Lung (tissue), 12 donors: Measurements from ENCODE around the gene LAMB4. TPM values are rescaled to one million over a fixed set of nuclear protein-coding genes. Genes with fewer than 3 reads are reported as not detected.

Experiments
- ATAC-seq: fragments of 200-7000 bp; cut with Tn5 transposase; one replicate; pipeline ENCODE4 v1.9.1; 2020; ENCODE audit warnings: moderate number of reproducible peaks; ENCODE audit not compliant: insufficient read depth, low FRiP score
- DNase-seq, 3 donors: peaks; one replicate each; pipeline ENCODE4 v3.0.0-alpha.2; 2013 to 2017
- H3K27ac ChIP-seq, 2 donors: one replicate each; pipeline ENCODE4 v1.5.1; 2013; ENCODE audit warnings: mild to moderate bottlenecking in 2 of 2, moderate library complexity in 2 of 2, control low read depth in 1 of 2, inconsistent platforms in 1 of 2, low read depth in 1 of 2, low read length in 1 of 2
- H3K27me3 ChIP-seq, 3 donors: one replicate each; pipeline ENCODE4 v1.5.1; 2013; ENCODE audit warnings: low read length in 2 of 3; ENCODE audit not compliant: control insufficient read depth in 3 of 3, insufficient read depth in 3 of 3
- H3K36me3 ChIP-seq, 4 donors: one replicate each; pipeline ENCODE4 v1.5.1; 2013; ENCODE audit warnings: low read length in 4 of 4, mild to moderate bottlenecking in 1 of 4, moderate library complexity in 1 of 4; ENCODE audit not compliant: control insufficient read depth in 4 of 4, insufficient read depth in 4 of 4
- H3K4me1 ChIP-seq, 5 donors: one replicate each; pipeline ENCODE4 v1.5.1; 2013; ENCODE audit warnings: low read length in 5 of 5, mild to moderate bottlenecking in 2 of 5, moderate library complexity in 1 of 5; ENCODE audit not compliant: control insufficient read depth in 5 of 5, insufficient read depth in 5 of 5
- H3K4me3 ChIP-seq: one replicate; pipeline ENCODE4 v1.5.1; 2013; ENCODE audit warnings: mild to moderate bottlenecking, control low read depth, moderate library complexity
- H3K9ac ChIP-seq, 2 donors: one replicate each; pipeline ENCODE4 v1.5.1; 2013; ENCODE audit warnings: low read length in 2 of 2, control low read depth in 1 of 2; ENCODE audit not compliant: insufficient read depth in 1 of 2
- H3K9me3 ChIP-seq, 4 donors: one replicate each; pipeline ENCODE4 v1.5.1; 2013; ENCODE audit warnings: low read length in 3 of 4, mild to moderate bottlenecking in 1 of 4, moderate library complexity in 1 of 4; ENCODE audit not compliant: control insufficient read depth in 4 of 4, insufficient read depth in 3 of 4
- CTCF ChIP-seq: IDR thresholded peaks from 2 replicates; pipeline ENCODE4 v1.5.1; 2012; ENCODE audit warnings: mild to moderate bottlenecking; ENCODE audit errors: control extremely low read depth, extremely low read depth
- WGBS, 2 donors: extraction: QIAGEN DNeasy Blood & Tissue Kit; methylation state at CpG; one replicate each; pipeline ENCODE4 v1.1.7; 2013; 5-methylcytosine and 5-hydroxymethylcytosine counted together
- polyA plus RNA-seq, 2 donors: library from polyadenylated mRNA; stranded (reverse); fragments of 200-250 nt; gene quantifications; one replicate each; pipeline ENCODE4 v1.2.1, GENCODE V29; 2013
- total RNA-seq, 2 donors: library from RNA; depleted of rRNA in 1 of 2; stranded (reverse); fragments of >200 nt in 1 of 2; gene quantifications; one replicate each; pipeline ENCODE4 v1.2.1, GENCODE V29; 2014 to 2021
- donor health status: control.
- donor health status: control.
- donor health status: Bipolar disorder and iron deficiency.
- donor health status: healthy.
- donor health status: DM: yes; HTN: yes; CAD: no.

The LAMB4 gene
- total and polyA plus RNA-seq, 4 donors, result 0.06 to 0.63 (median 0.28) TPM

- no peak overlapping the region for H3K4me3 ChIP-seq
- ATAC-seq, result no peak
- 82 to 95% methylated on average over 3 of the region's 3 CpGs for WGBS, 2 donors
Measured at GRCh38 chr7:107998660-107999480, 131.3 kb downstream of the LAMB4 start.

GRCh38 chr7:107998150-107998549 is 132.0 kb downstream of the LAMB4 start:
- ATAC-seq, result no peak
- 71 to 81% methylated on average over 2 of the region's 2 CpGs for WGBS, 2 donors

More at GRCh38 chr7:107998660-107999480, 131.3 kb downstream of the LAMB4 start:
- H3K4me1 ChIP-seq, result peaks cover 3 to 63% (median 15%) of the 10 kb centered on the region in 5 donors
- TF ChIP-seq CTCF, result no peak
- no peak for DNase-seq
- no peaks in the 10 kb centered on the region for H3K9me3 ChIP-seq
- H3K27me3 ChIP-seq, result no peaks in the 10 kb centered on the region
- no peak overlapping the region for H3K27ac ChIP-seq
- H3K9ac ChIP-seq, result peak overlapping the region in 1 of 2 donors; percentile 14
- H3K36me3 ChIP-seq, result peaks cover 0 to 20% (median 4%) of the 10 kb centered on the region in 4 donors

GRCh38 chr7:107996072-107996882 is 133.9 kb downstream of the LAMB4 start:
- no peak overlapping the region for H3K4me3 ChIP-seq
- no peak for DNase-seq
- H3K4me1 ChIP-seq, result peaks cover 3 to 57% (median 10%) of the 10 kb centered on the region in 5 donors
- peaks cover 0 to 38% (median 10%) of the 10 kb centered on the region in 4 donors for H3K36me3 ChIP-seq
- H3K9me3 ChIP-seq, result no peaks in the 10 kb centered on the region
- no peak overlapping the region for H3K9ac ChIP-seq
- no peaks in the 10 kb centered on the region for H3K27me3 ChIP-seq
- H3K27ac ChIP-seq, result peak overlapping the region in 1 of 2 donors; percentile 27
- WGBS, 2 donors, result 55 to 80% methylated on average over 7 of the region's 7 CpGs
- ATAC-seq, result no peak
- no peak for TF ChIP-seq CTCF

More at GRCh38 chr7:107998150-107998549, 132.0 kb downstream of the LAMB4 start:
- Histone ChIP-seq H3K9ac (no peak overlapping the region), H3K4me1 (peaks cover 3 to 61% (median 14%) of the 10 kb centered on the region in 5 donors), H3K9me3 (no peaks in the 10 kb centered on the region), H3K4me3 (no peak overlapping the region), H3K36me3 (peaks cover 0 to 26% (median 7%) of the 10 kb centered on the region in 4 donors), H3K27me3 (no peaks in the 10 kb centered on the region), H3K27ac (no peak overlapping the region)
- TF ChIP-seq CTCF, result no peak
- DNase-seq, result no peak
